ENCODE results near the gene PDXK. TPM values are rescaled to one million over a fixed set of nuclear protein-coding genes. Genes with fewer than 3 reads are reported as not detected.

The PDXK gene
- total and polyA plus RNA-seq, 2 of the 13 experiments (the other 11 are each of a cell fraction or from before 2014, with no cell fraction given): 114 to 184 TPM

DNA sequence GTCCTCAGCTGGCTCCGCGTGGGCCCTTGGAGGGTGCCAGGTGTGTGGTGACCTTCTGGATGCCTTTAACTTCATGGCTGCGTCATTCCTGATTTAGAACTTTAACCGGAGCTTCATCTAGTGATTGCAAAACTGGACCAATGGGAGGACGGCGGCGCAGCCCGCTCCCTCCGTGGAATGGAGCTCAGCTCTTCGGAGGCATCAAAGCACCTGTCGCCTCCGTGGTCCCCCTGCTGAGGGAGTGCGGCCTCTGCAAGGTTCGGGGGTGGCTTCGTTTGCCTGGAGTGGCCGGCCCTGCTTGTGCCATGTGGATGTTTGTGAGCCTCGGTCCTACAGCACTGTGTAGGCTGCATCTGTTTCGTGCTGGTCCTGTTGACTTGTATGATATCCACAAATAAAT is 43.0 kb downstream of the PDXK start:
- H4K20me1 ChIP-seq (ENCODE audit: insufficient read depth, low read length): no peaks in the 10 kb centered on the region
- FAIRE-seq (no peak), ATAC-seq (no peak), DNase-seq (ENCODE audit: low spot score) (no peak)
- H3K27me3 ChIP-seq (ENCODE audit: control insufficient read depth in 1 of 2, insufficient read depth in 2 of 2, low read length in 2 of 2): no peaks in the 10 kb centered on the region
- CTCF ChIA-PET (ENCODE audit: low intra/inter-chr PET ratio, low total read pairs): no interaction called here
- H2AFZ ChIP-seq (ENCODE audit: low read length): no peak overlapping the region
- in situ Hi-C loops (cut with HindIII; ENCODE audit: extremely low pct_ligation_motif_present, low pct_unique_long_range_greater_than_20kb): no loop called here
- intact Hi-C loops (cut with micrococcal nuclease; ENCODE audit: unreplicated experiment): no loop called here
- POLR2A ChIA-PET: no interaction called here
- H3K4me3 ChIP-seq (replicated peaks in 1 of 3; ENCODE audit: insufficient read depth in 1 of 3, low read depth in 2 of 3, low read length in 3 of 3): no peak overlapping the region
- WGBS (ENCODE audit: low lambda C conversion rate): 99% methylated on average over 18 of the region's 18 CpGs
- BruUV-seq (replicated peaks): no TSS peak
- H3K9ac ChIP-seq (ENCODE audit: insufficient read depth, low read depth, low read length): no peak overlapping the region
- peaks cover 5% of the 10 kb centered on the region for H3K4me1 ChIP-seq (ENCODE audit: insufficient read depth, low read length)
- no peaks in the 10 kb centered on the region for H3K79me2 ChIP-seq (ENCODE audit: insufficient read depth, low read length)
- no peaks in the 10 kb centered on the region for H3K9me3 ChIP-seq (ENCODE audit: low read length)
- H3K36me3 ChIP-seq (replicated peaks in 1 of 2; ENCODE audit: control insufficient read depth in 1 of 2, insufficient read depth in 2 of 2, low read length in 2 of 2): peaks cover 4 to 14% of the 10 kb centered on the region in 2 experiments; a peak in 4 of 5 replicates
- TF ChIP-seq AGO2 (optimal IDR thresholded peaks at IDR 0.05; ENCODE audit: low read depth, low read length): peak; percentile 20
- TF ChIP-seq, protein P1, sequence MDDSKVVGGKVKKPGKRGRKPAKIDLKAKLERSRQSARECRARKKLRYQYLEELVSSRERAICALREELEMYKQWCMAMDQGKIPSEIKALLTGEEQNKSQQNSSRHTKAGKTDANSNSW (CRISPR knock-in tag; IDR thresholded peaks at IDR 0.05; ENCODE audit: borderline replicate concordance): no peak
- TF ChIP-seq RBM22 (optimal IDR thresholded peaks at IDR 0.05; ENCODE audit: low read length): peak; percentile 1
- no peak for TF ChIP-seq BRCA1 (CRISPR knock-in tag; IDR thresholded peaks at IDR 0.05)
- no peak overlapping the region for H3K27ac ChIP-seq (ENCODE audit: extremely low read length, insufficient read depth, low read length)
- no peak overlapping the region for H3K4me2 ChIP-seq (ENCODE audit: low read depth, low read length)

DNA sequence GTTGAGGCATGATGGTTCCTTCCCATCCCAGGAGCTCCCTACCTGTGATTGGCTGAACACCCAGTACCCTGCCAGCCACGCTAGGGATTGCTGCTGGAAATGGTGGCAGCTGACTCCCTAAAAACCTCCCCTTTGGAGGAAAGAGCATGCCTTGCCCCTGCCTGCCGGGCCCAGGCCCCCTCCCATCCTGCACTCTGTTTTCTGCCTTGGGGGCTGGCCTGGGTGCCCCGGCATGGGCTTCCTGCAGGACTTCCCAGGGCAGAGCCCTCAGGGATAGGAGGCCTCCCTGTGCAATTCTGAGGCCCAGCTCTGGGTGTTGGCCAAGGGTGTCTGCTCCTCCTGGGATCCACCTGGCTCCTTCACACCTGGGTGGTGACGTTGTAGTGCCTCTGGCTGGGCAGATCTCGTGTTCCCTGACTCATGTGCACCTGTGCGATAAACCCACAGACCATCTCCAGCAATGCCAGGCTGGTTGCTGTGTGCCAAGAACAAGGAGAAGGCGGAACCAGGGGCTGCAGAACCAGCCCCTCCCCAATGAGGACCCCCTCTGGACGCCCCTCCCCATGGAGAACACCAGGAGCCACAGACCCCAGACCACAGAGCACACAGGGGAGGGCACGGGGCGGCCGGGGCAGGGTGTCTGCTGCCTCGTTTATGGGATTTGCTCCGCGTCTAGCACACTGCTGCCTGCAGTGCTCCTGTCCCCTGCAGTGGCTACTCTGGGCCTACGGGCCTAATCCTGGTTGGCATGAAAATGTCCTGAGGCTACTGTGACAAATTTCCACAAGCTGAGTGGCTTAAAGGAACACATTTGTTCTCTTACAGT is 43.6 kb downstream of the PDXK start:
- H3K79me2 ChIP-seq (ENCODE audit: insufficient read depth, low read length): no peaks in the 10 kb centered on the region
- no peak overlapping the region for H3K4me2 ChIP-seq (ENCODE audit: low read depth, low read length)
- no peak overlapping the region for H3K27ac ChIP-seq (ENCODE audit: extremely low read length, insufficient read depth, low read length)
- H3K4me1 ChIP-seq (ENCODE audit: insufficient read depth, low read length): peaks cover 11% of the 10 kb centered on the region
- no TSS peak for BruUV-seq (replicated peaks)
- no peaks in the 10 kb centered on the region for H3K27me3 ChIP-seq (ENCODE audit: control insufficient read depth in 1 of 2, insufficient read depth in 2 of 2, low read length in 2 of 2)
- TF ChIP-seq POLR2A (IDR thresholded peaks at IDR 0.05; ENCODE audit: insufficient read depth in 1 of 2, low read depth in 2 of 2, low read length in 2 of 2): peak in 1 of 2 experiments; percentile 13; a peak in 1 of 4 replicates
- TF ChIP-seq AGO2 (optimal IDR thresholded peaks at IDR 0.05; ENCODE audit: low read depth, low read length): peak; percentile 27
- no peak for TF ChIP-seq ZNF263 (CRISPR knock-in tag; IDR thresholded peaks at IDR 0.05)
- TF ChIP-seq AKAP8 (CRISPR knock-in tag; IDR thresholded peaks at IDR 0.05): 0 out of 2 replicates have a peak, but pooled peaks have one; percentile 9
- POLR2A ChIA-PET: no interaction called here
- in situ Hi-C loops (cut with HindIII; ENCODE audit: extremely low pct_ligation_motif_present, low pct_unique_long_range_greater_than_20kb): no loop called here
- H2AFZ ChIP-seq (ENCODE audit: low read length): no peak overlapping the region
- no peaks in the 10 kb centered on the region for H3K9me3 ChIP-seq (ENCODE audit: low read length)
- H3K4me3 ChIP-seq (replicated peaks in 1 of 3; ENCODE audit: insufficient read depth in 1 of 3, low read depth in 2 of 3, low read length in 3 of 3): no peak overlapping the region
- 96% methylated on average over 10 of the region's 15 CpGs for WGBS (ENCODE audit: low lambda C conversion rate)
- peaks cover 3 to 11% of the 10 kb centered on the region in 2 experiments; a peak in 4 of 5 replicates for H3K36me3 ChIP-seq (replicated peaks in 1 of 2; ENCODE audit: control insufficient read depth in 1 of 2, insufficient read depth in 2 of 2, low read length in 2 of 2)
- no peak for FAIRE-seq
- no peak for ATAC-seq
- CTCF ChIA-PET (ENCODE audit: low intra/inter-chr PET ratio, low total read pairs): no interaction called here
- no peak overlapping the region for H3K9ac ChIP-seq (ENCODE audit: insufficient read depth, low read depth, low read length)
- no peak for DNase-seq (ENCODE audit: low spot score)
- no peaks in the 10 kb centered on the region for H4K20me1 ChIP-seq (ENCODE audit: insufficient read depth, low read length)
- intact Hi-C loops (cut with micrococcal nuclease; ENCODE audit: unreplicated experiment): no loop called here

All from HepG2 (cell line).